Fibroblast of mammary gland (primary cell): Measurements from ENCODE around the gene MAGEA9.

Experiments
- DNase-seq: peaks from one replicate; pipeline ENCODE4 v3.0.0-alpha.2; 2010; ENCODE audit warnings: low read depth
- H3K4me3 ChIP-seq: 2 replicates; pipeline ENCODE4 v1.5.1; 2011; ENCODE audit warnings: low read depth, mild to moderate bottlenecking, low read length, moderate library complexity; ENCODE audit not compliant: control insufficient read depth
- CTCF ChIP-seq: conservative IDR thresholded peaks from 2 replicates; pipeline ENCODE4 v1.5.1; 2011; ENCODE audit warnings: low read depth, low read length, inconsistent platforms; ENCODE audit not compliant: control insufficient read depth, insufficient read depth

MAGEA9 gene

GRCh38 chrX:149804102-149804501, 22.4 kb downstream of the MAGEA9 start:
- no peak overlapping the region for H3K4me3 ChIP-seq
- no peak for DNase-seq
- TF ChIP-seq CTCF: no peak

DNA sequence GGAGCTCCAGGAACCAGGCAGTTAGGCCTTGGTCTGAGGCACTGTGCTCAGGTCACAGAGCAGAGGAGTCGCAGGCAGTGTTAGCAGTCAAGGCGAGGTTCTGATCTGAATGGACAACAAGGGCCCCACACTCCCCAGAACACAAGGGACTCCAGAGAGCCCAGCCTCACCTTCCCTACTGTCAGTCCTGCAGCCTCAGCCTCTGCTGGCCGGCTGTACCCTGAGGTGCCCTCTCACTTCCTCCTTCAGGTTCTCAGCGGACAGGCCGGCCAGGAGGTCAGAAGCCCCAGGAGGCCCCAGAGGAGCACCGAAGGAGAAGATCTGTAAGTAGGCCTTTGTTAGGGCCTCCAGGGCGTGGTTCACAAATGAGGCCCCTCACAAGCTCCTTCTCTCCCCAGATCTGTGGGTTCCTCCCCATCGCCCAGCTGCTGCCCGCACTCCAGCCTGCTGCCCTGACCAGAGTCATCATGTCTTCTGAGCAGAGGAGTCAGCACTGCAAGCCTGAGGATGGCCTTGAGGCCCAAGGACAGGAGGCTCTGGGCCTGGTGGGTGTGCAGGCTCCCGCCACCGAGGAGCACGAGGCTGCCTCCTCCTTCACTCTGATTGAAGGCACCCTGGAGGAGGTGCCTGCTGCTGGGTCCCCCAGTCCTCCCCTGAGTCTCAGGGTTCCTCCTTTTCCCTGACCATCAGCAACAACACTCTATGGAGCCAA, 26.2 kb downstream of the MAGEA9 start:
- H3K4me3 ChIP-seq: no peak overlapping the region
- TF ChIP-seq CTCF: no peak
- no peak for DNase-seq

GRCh38 chrX:149818652-149819051, 36.9 kb downstream of the MAGEA9 start:
- no peak for DNase-seq
- no peak overlapping the region for H3K4me3 ChIP-seq
- TF ChIP-seq CTCF: no peak

DNA sequence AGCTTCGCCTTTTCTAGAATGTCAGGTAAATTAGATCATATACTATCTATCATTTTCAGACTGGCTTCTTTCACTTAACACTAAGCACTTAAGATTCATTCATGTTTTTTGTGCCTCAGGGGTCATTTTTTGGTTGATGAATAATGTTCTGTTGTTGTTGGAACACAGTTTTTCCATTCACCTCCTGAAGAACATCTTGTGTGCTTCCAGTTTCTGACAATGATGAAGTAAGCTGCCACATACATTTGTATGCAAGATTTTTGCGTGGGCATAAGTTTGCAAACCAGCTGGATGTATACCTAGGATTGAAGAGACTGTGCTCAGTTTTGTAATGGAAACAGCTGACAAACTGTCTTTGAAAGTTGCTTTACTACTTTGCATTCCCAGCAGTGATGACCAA, 37.6 kb downstream of the MAGEA9 start:
- DNase-seq: no peak
- TF ChIP-seq CTCF: no peak

DNA sequence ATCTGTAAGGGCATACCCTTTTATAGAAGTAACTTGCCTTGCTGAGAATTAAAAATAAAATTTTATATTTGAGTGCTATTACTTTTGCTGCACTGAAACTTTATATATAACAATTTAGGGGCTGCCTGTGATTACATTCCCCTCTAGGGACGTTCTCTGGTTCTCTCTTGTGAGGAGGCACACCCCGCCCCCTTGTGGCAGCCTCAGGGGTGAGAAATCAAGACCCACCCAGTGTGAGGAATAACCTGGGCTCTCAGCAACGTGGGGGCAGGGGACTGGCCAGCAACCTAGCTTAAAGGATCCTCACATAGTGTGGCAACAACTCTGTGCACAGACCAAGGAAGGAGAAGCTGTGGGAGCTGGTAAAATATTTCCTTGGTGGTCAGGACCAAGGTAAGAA, 43.7 kb downstream of the MAGEA9 start:
- DNase-seq: peak; percentile 2
- TF ChIP-seq CTCF: peak; percentile 21

More for the DNA sequence above, 37.6 kb downstream of the MAGEA9 start:
- no peak overlapping the region for H3K4me3 ChIP-seq

GRCh38 chrX:149827254-149827653, 45.5 kb downstream of the MAGEA9 start:
- no peak overlapping the region for H3K4me3 ChIP-seq
- no peak for TF ChIP-seq CTCF
- no peak for DNase-seq

More for the DNA sequence above, 43.7 kb downstream of the MAGEA9 start:
- no peak overlapping the region for H3K4me3 ChIP-seq
